Vagina (tissue), 2 donors: ENCODE data around the gene NPAS2. TPM values are rescaled to one million over a fixed set of nuclear protein-coding genes. Genes with fewer than 3 reads are reported as not detected.

Experiments used
- DNase-seq, 2 donors: peaks; one replicate each; pipeline ENCODE4 v3.0.0-alpha.2; 2017; ENCODE audit errors: extremely low spot score in 2 of 2
- H3K27ac ChIP-seq: fragments of 200-600 bp; sonication (generic); one replicate; pipeline ENCODE4 v1.5.1; 2019
- H3K27me3 ChIP-seq: fragments of 200-600 bp; sonication (generic); one replicate; pipeline ENCODE4 v1.5.1; 2019
- H3K36me3 ChIP-seq, 2 donors: fragments of 200-600 bp; sonication (generic); one replicate each; pipeline ENCODE4 v1.5.1; 2017 to 2019
- H3K4me1 ChIP-seq: fragments of 200-600 bp; sonication (generic); one replicate; pipeline ENCODE4 v1.5.1; 2019
- H3K4me3 ChIP-seq, 2 donors: fragments of 200-600 bp; sonication (generic); 1 replicate in 1 of 2; 2 replicates in 1 of 2; pipeline ENCODE4 v1.5.1; 2016 to 2019
- H3K9me3 ChIP-seq: fragments of 200-600 bp; sonication (generic); one replicate; pipeline ENCODE4 v1.5.1; 2019
- CTCF ChIP-seq, 3 experiments: fragments of 450-650 bp in 2 of 3; fragments of 200-600 bp in 1 of 3; sonication (generic) in 1 of 3; IDR thresholded peaks; one replicate each; pipeline ENCODE4 v1.5.1; 2017 to 2019; ENCODE audit warnings: antibody characterized with exemption in 3 of 3, mild to moderate bottlenecking in 2 of 3, moderate library complexity in 2 of 3
- POLR2A ChIP-seq, 2 donors: fragments of 450-650 bp; IDR thresholded peaks; one replicate each; pipeline ENCODE4 v1.6.1; 2017; ENCODE audit warnings: antibody characterized with exemption in 2 of 2, mild to moderate bottlenecking in 2 of 2, moderate library complexity in 2 of 2
- POLR2AphosphoS5 ChIP-seq, 2 donors: sonication (generic); formaldehyde crosslinking; IDR thresholded peaks; one replicate each; pipeline ENCODE4 v1.9.0; 2017; ENCODE audit warnings: antibody characterized with exemption in 2 of 2, mild to moderate bottlenecking in 2 of 2, low read depth in 1 of 2; ENCODE audit not compliant: insufficient read depth in 1 of 2
- intact Hi-C: fragments of 100-400 bp; cut with DNase I; formaldehyde crosslinking; loops from one replicate; pipeline ENCODE4 v1.15.1; 2023
- total RNA-seq: library from RNA; depleted of rRNA; stranded (reverse); fragments of >200 nt; gene quantifications from one replicate; pipeline ENCODE4 v1.2.3, GENCODE V29; 2016

Gene NPAS2
- total RNA-seq, 1 donor from 2014 or later = 37.6 TPM

- Histone ChIP-seq H3K4me3 (no peak overlapping the region), H3K27ac (no peak overlapping the region), H3K27me3 (no peaks in the 10 kb centered on the region), H3K9me3 (no peaks in the 10 kb centered on the region), H3K4me1 (peaks cover 20% of the 10 kb centered on the region), H3K36me3 (no peaks in the 10 kb centered on the region)
- no peak for DNase-seq
- no peak for TF ChIP-seq POLR2A (IDR thresholded peaks at IDR 0.05)
- TF ChIP-seq POLR2AphosphoS5 (IDR thresholded peaks at IDR 0.05; ENCODE audit: insufficient read depth in 1 of 2, low read depth in 1 of 2) = no peak
- TF ChIP-seq CTCF (IDR thresholded peaks at IDR 0.05) = no peak
- intact Hi-C loops = no loop called here
Measured at GRCh38 chr2:100903534-100904258, 83.8 kb downstream of the NPAS2 start.

DNA sequence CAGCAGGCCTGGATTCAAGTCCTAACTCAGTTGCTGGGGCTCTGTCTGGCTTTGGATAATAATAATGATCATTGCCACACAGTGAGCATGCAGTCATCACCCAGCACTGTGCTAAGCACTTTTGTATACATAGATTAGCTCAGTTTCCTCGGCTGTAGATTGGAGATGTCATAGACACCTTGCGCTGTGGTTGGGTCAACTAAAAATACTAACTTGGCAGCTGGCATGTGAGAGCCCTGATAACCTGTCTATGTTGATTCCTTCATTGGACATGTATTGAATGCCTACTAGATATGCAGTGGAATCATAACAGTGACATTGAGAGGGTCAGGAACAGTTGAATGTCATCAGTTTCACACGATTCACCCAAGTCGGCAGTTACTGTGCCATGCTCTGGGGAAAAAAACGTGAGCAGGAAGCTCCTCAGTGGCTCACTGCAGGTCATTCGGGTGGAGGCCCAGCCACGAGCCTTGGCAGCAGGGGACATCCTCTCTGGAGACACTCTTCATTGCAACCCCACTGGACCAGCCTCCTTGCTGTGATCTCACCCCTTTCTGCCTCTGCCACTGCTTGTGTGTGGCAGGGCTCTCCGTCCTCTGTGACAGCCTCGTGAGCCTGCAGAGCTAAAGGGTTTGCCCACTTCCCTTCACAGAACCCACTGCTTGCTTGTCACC is 85.3 kb downstream of the NPAS2 start:
- no peaks in the 10 kb centered on the region for H3K9me3 ChIP-seq
- TF ChIP-seq POLR2A (IDR thresholded peaks at IDR 0.05) (no peak), POLR2AphosphoS5 (IDR thresholded peaks at IDR 0.05; ENCODE audit: insufficient read depth in 1 of 2, low read depth in 1 of 2) (no peak), CTCF (IDR thresholded peaks at IDR 0.05) (no peak)
- intact Hi-C loops = no loop called here
- DNase-seq = no peak
- no peaks in the 10 kb centered on the region for H3K27me3 ChIP-seq
- H3K4me3 ChIP-seq = no peak overlapping the region
- H3K27ac ChIP-seq = no peak overlapping the region
- no peaks in the 10 kb centered on the region for H3K36me3 ChIP-seq
- peaks cover 20% of the 10 kb centered on the region for H3K4me1 ChIP-seq

GRCh38 chr2:100906131-100906530 is 86.2 kb downstream of the NPAS2 start:
- no peak overlapping the region for H3K4me3 ChIP-seq
- intact Hi-C loops = no loop called here

DNA sequence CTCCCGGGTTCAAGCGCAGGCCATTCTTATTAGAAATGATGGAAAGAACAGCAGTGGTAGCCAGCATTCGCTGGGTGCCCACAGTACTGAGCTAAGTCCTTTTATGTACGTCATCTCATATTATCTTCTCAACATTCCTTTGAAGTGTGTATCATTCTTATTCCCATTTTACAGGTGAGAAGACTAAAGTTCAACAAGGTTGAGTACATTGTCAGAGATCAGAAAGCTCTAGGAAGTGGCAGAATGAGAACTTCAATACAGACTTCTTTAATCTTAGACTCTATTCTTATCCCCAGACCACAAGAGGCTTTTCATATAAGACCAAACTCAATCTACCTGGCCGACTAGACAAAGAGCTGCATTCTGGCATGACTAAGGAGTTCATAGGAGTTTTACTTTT is 86.7 kb downstream of the NPAS2 start:
- no peak for TF ChIP-seq POLR2AphosphoS5 (IDR thresholded peaks at IDR 0.05; ENCODE audit: insufficient read depth in 1 of 2, low read depth in 1 of 2)
- no peak for TF ChIP-seq CTCF (IDR thresholded peaks at IDR 0.05)
- TF ChIP-seq POLR2A (IDR thresholded peaks at IDR 0.05) = no peak
- Histone ChIP-seq H3K4me1 (peaks cover 20% of the 10 kb centered on the region), H3K9me3 (no peaks in the 10 kb centered on the region), H3K27me3 (no peaks in the 10 kb centered on the region), H3K4me3 (no peak overlapping the region), H3K27ac (no peak overlapping the region), H3K36me3 (no peaks in the 10 kb centered on the region)
- DNase-seq = no peak
- intact Hi-C loops = no loop called here

More at GRCh38 chr2:100906131-100906530, 86.2 kb downstream of the NPAS2 start:
- Histone ChIP-seq H3K36me3 (no peaks in the 10 kb centered on the region), H3K27ac (no peak overlapping the region), H3K4me1 (peaks cover 20% of the 10 kb centered on the region), H3K9me3 (no peaks in the 10 kb centered on the region), H3K27me3 (no peaks in the 10 kb centered on the region)
- no peak for TF ChIP-seq POLR2AphosphoS5 (IDR thresholded peaks at IDR 0.05; ENCODE audit: insufficient read depth in 1 of 2, low read depth in 1 of 2)
- TF ChIP-seq CTCF (IDR thresholded peaks at IDR 0.05) = no peak
- no peak for TF ChIP-seq POLR2A (IDR thresholded peaks at IDR 0.05)
- DNase-seq = no peak

DNA sequence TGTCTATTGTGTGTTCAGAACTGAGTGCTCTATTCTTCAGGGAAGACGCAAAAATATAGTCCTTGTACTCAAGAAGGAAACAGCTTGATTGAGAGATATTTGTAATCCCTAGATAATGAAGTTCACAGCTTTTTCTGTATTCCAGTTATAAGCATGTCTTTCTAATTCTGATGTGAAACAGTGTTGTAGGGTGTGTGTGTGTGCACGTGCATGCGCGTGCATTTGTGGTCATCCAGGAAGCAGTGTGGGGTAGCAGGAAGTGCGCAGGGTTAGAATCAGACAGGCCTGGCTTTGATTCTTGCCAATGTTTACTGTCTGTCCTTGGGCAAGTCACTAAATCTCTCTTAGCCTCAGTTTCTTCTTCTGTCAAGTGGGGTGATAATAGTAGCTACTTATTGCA is 87.9 kb downstream of the NPAS2 start:
- H3K4me3 ChIP-seq = no peak overlapping the region
- TF ChIP-seq POLR2A (IDR thresholded peaks at IDR 0.05) = no peak
- no peak for TF ChIP-seq CTCF (IDR thresholded peaks at IDR 0.05)
- no peak for TF ChIP-seq POLR2AphosphoS5 (IDR thresholded peaks at IDR 0.05; ENCODE audit: insufficient read depth in 1 of 2, low read depth in 1 of 2)
- no peaks in the 10 kb centered on the region for H3K9me3 ChIP-seq
- no peak overlapping the region for H3K27ac ChIP-seq
- intact Hi-C loops = no loop called here
- peaks cover 13% of the 10 kb centered on the region for H3K4me1 ChIP-seq
- H3K36me3 ChIP-seq = no peaks in the 10 kb centered on the region
- DNase-seq = no peak
- no peaks in the 10 kb centered on the region for H3K27me3 ChIP-seq
